HG03135 (cell line): ENCODE data around the gene SALL4.
"Not testable (repeated sequence)": the region's sequence is repeated elsewhere in the genome, so short reads cannot be mapped to it uniquely, and the experiment has no call there.

Experiments
- ATAC-seq: cut with Tn5 transposase; IDR thresholded peaks from one replicate; pipeline ENCODE4 v1.9.1; 2021; ENCODE audit warnings: mild to moderate bottlenecking, moderate library complexity; ENCODE audit not compliant: unreplicated experiment

The SALL4 gene

GRCh38 chr20:51802170-51802751, at the start of gene SALL4:
TSS of gene SALL4 (minus strand) at chr20:51802521. CDS start at chr20:51802408, 113 bp downstream.
- no peak for ATAC-seq

GRCh38 chr20:51848346-51848745, 46.0 kb upstream of the SALL4 start:
- no peak for ATAC-seq

- no peak for ATAC-seq
Measured at GRCh38 chr20:51840865-51841264, 38.5 kb upstream of the SALL4 start.

GRCh38 chr20:51837876-51838420, 35.6 kb upstream of the SALL4 start:
- ATAC-seq: no peak

- no peak for ATAC-seq
Measured at GRCh38 chr20:51837436-51837835, 35.1 kb upstream of the SALL4 start.

GRCh38 chr20:51833326-51833725, 31.0 kb upstream of the SALL4 start:
- ATAC-seq: no peak

GRCh38 chr20:51832276-51832675, 30.0 kb upstream of the SALL4 start:
- no peak for ATAC-seq

GRCh38 chr20:51831866-51832265, 29.5 kb upstream of the SALL4 start:
- no peak for ATAC-seq

- ATAC-seq: no peak
Measured at GRCh38 chr20:51830538-51830937, 28.2 kb upstream of the SALL4 start.

- no peak for ATAC-seq
Measured at GRCh38 chr20:51828762-51829161, 26.4 kb upstream of the SALL4 start.

GRCh38 chr20:51826372-51826771, 24.1 kb upstream of the SALL4 start:
- ATAC-seq: no peak

- no peak for ATAC-seq
Measured at GRCh38 chr20:51818479-51819008, 16.2 kb upstream of the SALL4 start.

- ATAC-seq: not testable (repeated sequence)
Measured at GRCh38 chr20:51816856-51817255, 14.5 kb upstream of the SALL4 start.

GRCh38 chr20:51815383-51816076, 13.2 kb upstream of the SALL4 start:
- ATAC-seq: no peak

- ATAC-seq: no peak
Measured at GRCh38 chr20:51812861-51813260, 10.5 kb upstream of the SALL4 start.

GRCh38 chr20:51811514-51812128, 9.3 kb upstream of the SALL4 start:
- ATAC-seq: no peak

GRCh38 chr20:51811042-51811355, 8.7 kb upstream of the SALL4 start:
- no peak for ATAC-seq

- ATAC-seq: no peak
Measured at GRCh38 chr20:51810155-51811041, 8.1 kb upstream of the SALL4 start.

- no peak for ATAC-seq
Measured at GRCh38 chr20:51807720-51808250, 5.5 kb upstream of the SALL4 start.

- no peak for ATAC-seq
Measured at GRCh38 chr20:51804754-51805153, 2.4 kb upstream of the SALL4 start.
